Osteocyte (in vitro differentiated cells): ENCODE measurements around the gene DAB2IP. TPM values are rescaled to one million over a fixed set of nuclear protein-coding genes. Genes with fewer than 3 reads are reported as not detected.

Source experiments
- DNase-seq: peaks from one replicate; pipeline ENCODE4 v3.0.0; 2021; ENCODE audit warnings: mixed read lengths; ENCODE audit not compliant: unreplicated experiment; ENCODE audit errors: extremely low spot score
- H3K27ac Mint-ChIP-seq: one replicate; pipeline ENCODE4 v1.8.0; 2021; ENCODE audit warnings: mild to moderate bottlenecking, mixed read lengths; ENCODE audit not compliant: unreplicated experiment
- H3K27me3 Mint-ChIP-seq: one replicate; pipeline ENCODE4 v1.8.0; 2021; ENCODE audit warnings: mixed read lengths; ENCODE audit not compliant: unreplicated experiment
- H3K36me3 Mint-ChIP-seq: one replicate; pipeline ENCODE4 v1.8.0; 2021; ENCODE audit warnings: mixed read lengths; ENCODE audit not compliant: unreplicated experiment
- H3K4me1 Mint-ChIP-seq: one replicate; pipeline ENCODE4 v1.8.0; 2021; ENCODE audit warnings: mixed read lengths; ENCODE audit not compliant: unreplicated experiment
- H3K4me3 Mint-ChIP-seq: one replicate; pipeline ENCODE4 v1.8.0; 2021; ENCODE audit warnings: mild to moderate bottlenecking, moderate library complexity, mixed read lengths; ENCODE audit not compliant: unreplicated experiment
- H3K9me3 Mint-ChIP-seq: one replicate; pipeline ENCODE4 v1.8.0; 2021; ENCODE audit warnings: mixed read lengths; ENCODE audit not compliant: unreplicated experiment
- CTCF ChIP-seq: fragments of 200-600 bp; sonication (generic); IDR thresholded peaks from 2 replicates; pipeline ENCODE4 v1.5.0; 2021; ENCODE audit warnings: antibody characterized with exemption, mild to moderate bottlenecking, moderate library complexity
- total RNA-seq: library from RNA; stranded (reverse); gene quantifications from 2 replicates; pipeline ENCODE4 v1.2.1, GENCODE V29; 2021

DAB2IP gene
- total RNA-seq, 1 donor from 2014 or later, result 43.6 TPM

GRCh38 chr9:121811140-121811539 lies 159.7 kb downstream of the DAB2IP start:
- H3K36me3 Mint-ChIP-seq, result no peaks in the 10 kb centered on the region
- no peak overlapping the region for H3K27ac Mint-ChIP-seq
- TF ChIP-seq CTCF, result no peak
- DNase-seq, result no peak
- H3K4me3 Mint-ChIP-seq, result no peak overlapping the region
- no peaks in the 10 kb centered on the region for H3K9me3 Mint-ChIP-seq
- H3K4me1 Mint-ChIP-seq, result no peaks in the 10 kb centered on the region
- no peaks in the 10 kb centered on the region for H3K27me3 Mint-ChIP-seq

GRCh38 chr9:121811751-121812150 lies 160.3 kb downstream of the DAB2IP start:
- Mint-ChIP-seq H3K27me3 (peaks cover 1% of the 10 kb centered on the region), H3K4me3 (no peak overlapping the region), H3K36me3 (no peaks in the 10 kb centered on the region), H3K27ac (no peak overlapping the region), H3K4me1 (no peaks in the 10 kb centered on the region), H3K9me3 (no peaks in the 10 kb centered on the region)
- no peak for DNase-seq
- TF ChIP-seq CTCF, result no peak

- H3K36me3 Mint-ChIP-seq, result no peaks in the 10 kb centered on the region
- peaks cover 4% of the 10 kb centered on the region for H3K27me3 Mint-ChIP-seq
- no peak for TF ChIP-seq CTCF
- DNase-seq, result no peak
- no peaks in the 10 kb centered on the region for H3K4me1 Mint-ChIP-seq
- no peak overlapping the region for H3K27ac Mint-ChIP-seq
- H3K9me3 Mint-ChIP-seq, result no peaks in the 10 kb centered on the region
- no peak overlapping the region for H3K4me3 Mint-ChIP-seq
Observed at GRCh38 chr9:121812159-121812735, 160.8 kb downstream of the DAB2IP start.

- no peak for TF ChIP-seq CTCF
- no peak for DNase-seq
- H3K27me3 Mint-ChIP-seq, result peaks cover 4% of the 10 kb centered on the region
- no peaks in the 10 kb centered on the region for H3K9me3 Mint-ChIP-seq
- H3K4me1 Mint-ChIP-seq, result no peaks in the 10 kb centered on the region
- no peak overlapping the region for H3K27ac Mint-ChIP-seq
- no peaks in the 10 kb centered on the region for H3K36me3 Mint-ChIP-seq
- no peak overlapping the region for H3K4me3 Mint-ChIP-seq
Observed at GRCh38 chr9:121813519-121814210, 162.2 kb downstream of the DAB2IP start.

GRCh38 chr9:121814594-121814993 lies 163.2 kb downstream of the DAB2IP start:
- H3K36me3 Mint-ChIP-seq, result no peaks in the 10 kb centered on the region
- no peak for TF ChIP-seq CTCF
- H3K27ac Mint-ChIP-seq, result no peak overlapping the region
- H3K9me3 Mint-ChIP-seq, result no peaks in the 10 kb centered on the region
- H3K4me1 Mint-ChIP-seq, result peaks cover 4% of the 10 kb centered on the region
- no peak for DNase-seq
- peaks cover 4% of the 10 kb centered on the region for H3K27me3 Mint-ChIP-seq
- H3K4me3 Mint-ChIP-seq, result no peak overlapping the region
